Retinal pigment epithelial cell (primary cell): ENCODE measurements around the gene TRIM10.

Source experiments
- DNase-seq: peaks from one replicate; pipeline ENCODE4 v3.0.0-alpha.2; 2010; ENCODE audit warnings: low read depth
- H3K4me3 ChIP-seq: 2 replicates; pipeline ENCODE4 v1.5.1; 2011; ENCODE audit warnings: mild to moderate bottlenecking, low read length, control low read depth, moderate library complexity
- TF ChIP-seq, protein P1 (sequence below): conservative IDR thresholded peaks from 2 replicates; pipeline ENCODE4 v1.5.1; 2011; ENCODE audit warnings: low read depth, low read length, control low read depth, inconsistent platforms

Gene TRIM10

DNA sequence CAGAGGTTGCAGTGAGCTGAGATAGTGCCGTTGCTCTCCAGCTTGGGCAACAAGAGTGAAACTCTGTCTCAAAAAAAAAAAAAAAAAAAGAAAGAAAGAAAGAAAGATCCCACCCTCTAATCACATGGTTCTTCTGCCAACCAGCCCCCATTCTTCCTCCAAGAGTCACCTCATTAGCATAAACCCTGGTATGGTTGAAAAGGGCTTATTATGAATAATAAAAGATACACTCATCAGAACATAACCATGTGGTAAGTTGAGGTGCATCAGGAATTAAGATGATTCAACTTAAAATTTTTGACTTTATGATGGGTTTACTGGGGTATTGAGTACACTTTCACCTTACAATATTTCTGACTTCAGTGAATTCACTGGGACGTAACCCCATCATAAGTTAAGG, 25.9 kb downstream of the TRIM10 start:
- TF ChIP-seq, protein P1, sequence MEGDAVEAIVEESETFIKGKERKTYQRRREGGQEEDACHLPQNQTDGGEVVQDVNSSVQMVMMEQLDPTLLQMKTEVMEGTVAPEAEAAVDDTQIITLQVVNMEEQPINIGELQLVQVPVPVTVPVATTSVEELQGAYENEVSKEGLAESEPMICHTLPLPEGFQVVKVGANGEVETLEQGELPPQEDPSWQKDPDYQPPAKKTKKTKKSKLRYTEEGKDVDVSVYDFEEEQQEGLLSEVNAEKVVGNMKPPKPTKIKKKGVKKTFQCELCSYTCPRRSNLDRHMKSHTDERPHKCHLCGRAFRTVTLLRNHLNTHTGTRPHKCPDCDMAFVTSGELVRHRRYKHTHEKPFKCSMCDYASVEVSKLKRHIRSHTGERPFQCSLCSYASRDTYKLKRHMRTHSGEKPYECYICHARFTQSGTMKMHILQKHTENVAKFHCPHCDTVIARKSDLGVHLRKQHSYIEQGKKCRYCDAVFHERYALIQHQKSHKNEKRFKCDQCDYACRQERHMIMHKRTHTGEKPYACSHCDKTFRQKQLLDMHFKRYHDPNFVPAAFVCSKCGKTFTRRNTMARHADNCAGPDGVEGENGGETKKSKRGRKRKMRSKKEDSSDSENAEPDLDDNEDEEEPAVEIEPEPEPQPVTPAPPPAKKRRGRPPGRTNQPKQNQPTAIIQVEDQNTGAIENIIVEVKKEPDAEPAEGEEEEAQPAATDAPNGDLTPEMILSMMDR, result no peak
- DNase-seq, result no peak
- no peak overlapping the region for H3K4me3 ChIP-seq

DNA sequence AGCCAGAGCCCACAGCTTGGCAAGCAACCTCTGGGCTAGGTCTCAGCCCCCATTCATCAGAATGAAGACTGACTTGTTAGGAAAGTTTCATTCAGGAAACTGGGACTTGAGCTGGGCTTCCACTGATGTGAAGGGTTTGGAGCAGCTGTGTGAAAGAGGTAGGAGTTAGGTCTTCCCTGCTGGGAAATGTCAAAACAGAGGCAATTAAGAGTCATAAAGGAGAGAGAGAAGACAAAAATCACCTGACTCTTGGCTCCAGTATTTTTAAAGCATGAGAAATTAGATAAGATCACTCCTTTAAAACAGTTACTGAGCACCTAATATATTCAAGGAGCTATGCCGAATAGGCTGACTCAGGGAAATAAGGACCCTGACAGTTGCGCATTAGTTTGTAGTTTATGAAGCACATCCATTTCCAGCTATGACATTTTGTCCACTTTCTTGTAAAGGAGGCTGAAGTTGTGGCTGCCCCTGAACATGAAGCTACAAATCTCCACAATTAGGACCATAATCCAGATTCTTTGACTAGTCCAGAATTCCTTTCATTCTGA, 29.0 kb downstream of the TRIM10 start:
- DNase-seq, result no peak
- TF ChIP-seq, protein P1, result no peak

DNA sequence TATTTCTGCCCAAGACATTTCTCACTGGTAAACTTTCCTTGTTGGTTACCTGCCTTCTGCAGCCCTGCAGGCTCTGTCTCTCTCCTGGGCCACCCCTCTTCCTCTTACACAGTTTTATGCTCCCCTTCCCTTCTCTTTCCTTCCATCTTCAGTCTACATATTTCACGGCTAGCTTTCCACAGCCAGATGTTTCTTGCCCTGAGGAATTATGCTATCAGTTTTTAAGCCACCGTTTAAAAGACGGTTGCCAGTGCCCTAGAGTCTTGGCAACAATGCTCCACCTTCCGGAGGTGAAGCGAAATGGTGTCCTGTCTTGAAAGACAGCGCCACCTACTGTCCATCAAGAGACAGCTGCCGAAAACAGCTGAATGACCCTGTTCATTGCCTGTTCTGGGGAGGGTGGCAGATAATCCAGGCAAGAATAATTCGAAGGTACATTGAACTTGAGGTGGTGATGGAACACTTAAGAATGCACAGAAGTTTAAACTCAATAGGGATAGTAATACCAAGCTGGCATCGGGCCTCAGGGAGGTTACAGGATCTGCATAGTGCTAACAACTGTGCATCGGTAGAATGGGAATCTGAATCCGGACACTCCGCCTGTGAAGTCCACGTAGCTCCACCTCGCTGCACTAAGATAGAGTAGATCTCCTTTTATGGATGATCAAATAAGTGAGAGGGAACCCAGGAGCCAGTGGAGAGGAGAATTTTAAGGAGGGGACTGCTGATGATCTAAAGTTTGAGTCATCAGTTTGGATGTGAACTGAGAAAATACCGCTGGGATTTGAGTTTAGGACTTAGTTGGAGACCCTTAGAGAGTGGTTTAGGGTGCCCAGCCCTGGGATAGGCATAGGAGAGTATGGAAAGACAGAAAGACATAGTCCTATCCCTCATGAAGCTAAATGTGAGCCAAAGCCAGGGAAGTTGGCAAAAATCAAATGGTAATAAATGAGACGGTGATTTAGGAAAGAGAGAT, 29.8 kb downstream of the TRIM10 start:
- peak; percentile 48 for DNase-seq
- TF ChIP-seq, protein P1, result peak; percentile 100
- H3K4me3 ChIP-seq, result no peak overlapping the region

More for the DNA sequence above, 29.0 kb downstream of the TRIM10 start:
- no peak overlapping the region for H3K4me3 ChIP-seq

DNA sequence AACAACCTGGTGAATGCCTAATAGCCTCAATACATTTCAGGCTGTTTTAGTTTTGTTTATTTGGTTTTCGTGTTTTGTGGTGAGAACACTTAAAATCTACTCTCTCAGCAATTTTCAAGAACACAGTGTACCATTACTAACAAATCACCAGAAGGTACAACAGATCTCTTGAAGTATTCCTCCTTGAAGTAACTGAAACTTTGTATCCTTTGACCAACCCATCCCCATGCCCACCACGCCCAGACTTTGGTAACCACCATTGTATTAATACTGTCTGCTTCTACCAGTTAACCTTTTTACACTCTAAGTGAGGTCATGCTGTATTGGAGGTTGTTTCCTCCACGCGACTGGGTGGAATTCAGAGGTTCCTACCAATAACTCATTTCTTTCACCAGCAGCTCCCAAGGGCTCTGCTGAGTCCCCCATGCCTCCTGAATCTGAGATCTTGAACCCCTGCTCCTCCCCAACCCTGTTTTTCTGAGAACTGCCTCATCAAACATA, 30.8 kb downstream of the TRIM10 start:
- TF ChIP-seq, protein P1, result no peak
- DNase-seq, result no peak
- H3K4me3 ChIP-seq, result no peak overlapping the region

DNA sequence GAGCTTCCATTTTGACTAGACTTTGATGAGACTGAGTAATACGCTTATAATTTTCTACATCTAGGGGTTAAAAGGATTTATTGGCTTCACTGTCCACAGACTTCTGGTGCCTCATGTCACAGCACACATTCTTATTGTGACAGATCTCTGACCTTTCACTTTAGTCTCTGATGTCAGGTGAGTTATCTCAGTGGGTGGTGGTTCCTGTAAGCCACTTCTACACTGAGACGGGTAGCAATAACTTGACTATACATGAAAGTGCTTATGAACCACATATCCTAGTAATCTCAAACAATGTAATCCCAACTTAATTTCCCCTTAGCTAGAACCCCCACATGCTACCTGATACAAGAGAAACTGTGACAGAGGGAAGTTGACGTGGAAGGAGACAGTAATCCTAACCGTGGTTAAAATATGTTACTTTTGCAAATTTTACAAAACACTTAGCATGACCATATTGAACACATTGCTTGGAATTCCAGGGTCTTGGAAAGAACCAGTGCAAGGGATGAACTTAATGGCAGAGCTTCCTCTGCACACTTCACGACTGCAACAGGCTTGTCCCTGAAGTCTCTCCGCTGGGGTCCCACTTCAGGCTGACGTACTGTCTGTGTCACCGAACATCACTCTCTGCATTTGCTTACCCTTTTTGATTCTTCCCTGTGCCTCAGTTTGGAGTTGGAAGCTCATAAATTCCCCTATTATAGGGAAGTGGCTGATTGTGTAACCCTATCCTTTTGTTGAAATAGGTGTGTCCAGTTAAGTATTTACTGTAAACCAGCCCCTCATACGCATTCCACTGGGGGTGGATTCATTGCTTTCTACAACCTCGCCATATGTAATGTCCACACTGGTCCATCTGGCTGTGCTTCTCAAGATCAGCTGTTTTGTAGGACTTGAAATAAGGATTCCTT, 31.5 kb downstream of the TRIM10 start:
- no peak overlapping the region for H3K4me3 ChIP-seq
- TF ChIP-seq, protein P1, result no peak
- DNase-seq, result no peak

DNA sequence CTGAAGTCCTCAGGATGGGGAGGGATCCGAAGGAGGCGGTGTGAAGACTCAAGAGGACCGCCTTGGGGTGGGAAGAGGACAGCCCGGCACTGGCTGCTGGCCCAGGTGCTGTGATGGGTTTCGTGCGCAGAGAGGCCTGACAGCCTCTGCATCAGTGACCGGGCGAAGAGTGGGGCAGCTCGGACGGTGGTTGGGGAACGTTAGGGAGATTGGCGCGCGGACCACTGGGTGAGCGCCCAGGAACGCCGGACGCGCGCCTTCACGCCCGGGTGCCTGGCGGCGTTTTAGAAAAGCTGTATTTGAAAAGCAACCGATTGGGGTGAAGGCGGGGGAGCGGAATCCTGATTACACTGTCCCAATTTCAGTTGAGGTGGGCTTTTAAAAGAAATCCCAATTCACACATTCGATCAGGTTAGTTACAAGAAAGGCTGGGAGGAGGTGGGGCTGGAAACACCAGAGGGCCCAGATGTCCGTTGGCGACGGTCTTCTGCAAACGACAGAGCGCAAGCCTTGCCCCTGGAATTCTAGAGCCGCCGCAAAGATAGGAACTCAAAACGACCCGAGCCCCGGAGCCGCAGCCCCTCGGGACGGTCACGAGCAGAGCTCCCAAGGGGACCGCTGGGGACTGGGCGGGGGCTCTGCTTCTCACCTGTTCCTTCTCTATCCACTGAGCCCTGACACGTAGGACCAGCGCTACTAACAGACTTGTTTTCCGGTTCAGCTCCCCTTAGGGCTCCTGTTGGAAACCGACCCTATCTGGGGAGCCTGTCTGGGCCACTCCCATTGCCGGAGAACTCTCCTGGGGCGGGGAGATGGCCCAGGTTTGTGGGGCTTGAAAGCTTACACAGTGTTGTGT, 33.5 kb downstream of the TRIM10 start:
- no peak for DNase-seq
- H3K4me3 ChIP-seq, result peak overlapping the region; percentile 4
- TF ChIP-seq, protein P1, result no peak
